Transverse colon (tissue), 4 donors: ENCODE measurements around the gene CES2. TPM values are rescaled to one million over a fixed set of nuclear protein-coding genes. Genes with fewer than 3 reads are reported as not detected.

Experiments used
- DNase-seq: peaks from one replicate; pipeline ENCODE4 v3.0.0-alpha.2; 2019
- H3K27ac ChIP-seq, 4 donors: fragments of 200-600 bp; sonication (generic); 2 replicates each; pipeline ENCODE4 v1.5.1; 2016 to 2018; ENCODE audit warnings: inconsistent platforms in 4 of 4
- H3K27me3 ChIP-seq: fragments of 200-600 bp; sonication (generic); 2 replicates; pipeline ENCODE4 v1.5.1; 2017; ENCODE audit warnings: inconsistent platforms
- H3K36me3 ChIP-seq, 4 donors: fragments of 200-600 bp; sonication (generic); 2 replicates each; pipeline ENCODE4 v1.5.1; 2017 to 2019; ENCODE audit warnings: inconsistent platforms in 4 of 4
- H3K4me1 ChIP-seq, 4 donors: fragments of 200-600 bp; sonication (generic); 2 replicates each; pipeline ENCODE4 v1.5.1; 2017 to 2020; ENCODE audit warnings: inconsistent platforms in 4 of 4
- H3K4me3 ChIP-seq, 4 donors: fragments of 200-600 bp; sonication (generic); 1 replicate in 1 of 4; 2 replicates in 3 of 4; pipeline versions ENCODE4 v1.5.1 to v1.6.1; 2017 to 2019; ENCODE audit warnings: inconsistent platforms in 4 of 4
- H3K9me3 ChIP-seq, 2 donors: fragments of 200-600 bp; sonication (generic); 2 replicates each; pipeline ENCODE4 v1.5.1; 2017 to 2019; ENCODE audit warnings: inconsistent platforms in 2 of 2
- CTCF ChIP-seq, 5 experiments: fragments of 200-600 bp in 3 of 5; fragments of 450-650 bp in 2 of 5; sonication (generic) in 3 of 5; IDR thresholded peaks; 1 replicate in 2 of 5; 2 replicates in 3 of 5; pipeline ENCODE4 v1.5.1; 2016 to 2017; ENCODE audit warnings: antibody characterized with exemption in 5 of 5, inconsistent platforms in 3 of 5, mild to moderate bottlenecking in 2 of 5, moderate library complexity in 1 of 5
- EP300 ChIP-seq: sonication (generic); formaldehyde crosslinking; IDR thresholded peaks from one replicate; pipeline ENCODE4 v1.6.1; 2017; ENCODE audit warnings: antibody characterized with exemption, low read depth
- POLR2A ChIP-seq: fragments of 450-650 bp; IDR thresholded peaks from one replicate; pipeline ENCODE4 v1.6.1; 2016; ENCODE audit warnings: antibody characterized with exemption, mild to moderate bottlenecking, moderate library complexity
- POLR2AphosphoS5 ChIP-seq, 3 donors: sonication (generic); formaldehyde crosslinking; IDR thresholded peaks; one replicate each; pipeline ENCODE4 v1.6.1; 2016; ENCODE audit warnings: antibody characterized with exemption in 3 of 3
- WGBS, 2 donors: methylation state at CpG; one replicate each; pipeline ENCODE4 v1.1.5; 2018; ENCODE audit warnings: low coverage in 1 of 2; 5-methylcytosine and 5-hydroxymethylcytosine counted together
- in situ Hi-C, 4 donors: fragments of 200-750 bp; cut with MboI; loops; one replicate each; pipeline versions ENCODE4 v1.15.0 to v1.15.1; 2017; ENCODE audit warnings: low sequenced_read_pairs in 3 of 4, low pct_ligation_motif_present in 1 of 4, low pct_unique_long_range_greater_than_20kb in 1 of 4
- intact Hi-C: fragments of 100-400 bp; cut with DNase I; formaldehyde crosslinking; loops from one replicate; pipeline ENCODE4 v1.15.1; 2023; ENCODE audit warnings: low total_unique reads
- total RNA-seq, 4 donors: library from RNA; depleted of rRNA; stranded (reverse); fragments of >200 nt; gene quantifications; one replicate each; pipeline ENCODE4 v1.1.0, GENCODE V29; 2016

CES2 gene
- total RNA-seq, 4 donors from 2014 or later, result 462 to 1,338 (median 921) TPM

GRCh38 chr16:66923247-66923731 is 12.0 kb upstream of the CES2 start:
- intact Hi-C loops, result no loop called here

GRCh38 chr16:66923866-66924265 is 11.4 kb upstream of the CES2 start:
- no peaks in the 10 kb centered on the region for H3K36me3 ChIP-seq

More at GRCh38 chr16:66923247-66923731, 12.0 kb upstream of the CES2 start:
- no peaks in the 10 kb centered on the region for H3K36me3 ChIP-seq
- no peak for DNase-seq
- no peaks in the 10 kb centered on the region for H3K9me3 ChIP-seq
- H3K4me1 ChIP-seq, result peaks cover 4 to 46% (median 32%) of the 10 kb centered on the region in 4 donors
- 33 to 58% methylated on average over 1 to 18 of the region's 18 CpGs for WGBS, 2 donors
- in situ Hi-C loops, result no loop called here
- H3K4me3 ChIP-seq, result peak overlapping the region in 1 of 4 donors; percentile 48
- peaks cover 16% of the 10 kb centered on the region for H3K27me3 ChIP-seq
- no peak for TF ChIP-seq POLR2A
- TF ChIP-seq POLR2AphosphoS5 (IDR thresholded peaks at IDR 0.05), result peak in 2 of 3 donors; percentile 17 to 32
- no peak for TF ChIP-seq CTCF (IDR thresholded peaks at IDR 0.05)
- H3K27ac ChIP-seq, result peak overlapping the region; percentile 59 to 84 (median 76)

GRCh38 chr16:66924527-66925321 is 10.6 kb upstream of the CES2 start:
- peak; percentile 42 to 68 (median 44) for TF ChIP-seq CTCF (IDR thresholded peaks at IDR 0.05)
- TF ChIP-seq POLR2A, result no peak
- no peak for TF ChIP-seq POLR2AphosphoS5 (IDR thresholded peaks at IDR 0.05)
- peak overlapping the region; percentile 29 to 55 (median 41) for H3K4me3 ChIP-seq
- H3K4me1 ChIP-seq, result peaks cover 4 to 38% (median 26%) of the 10 kb centered on the region in 4 donors
- in situ Hi-C loops (no loop called here), intact Hi-C loops (no loop called here)
- peak; percentile 67 for DNase-seq
- no peaks in the 10 kb centered on the region for H3K36me3 ChIP-seq
- H3K27me3 ChIP-seq, result peaks cover 16% of the 10 kb centered on the region
- peak overlapping the region; percentile 59 to 84 (median 76) for H3K27ac ChIP-seq
- no peaks in the 10 kb centered on the region for H3K9me3 ChIP-seq
- 14 to 48% methylated on average over 5 to 27 of the region's 72 CpGs for WGBS, 2 donors

More at GRCh38 chr16:66923866-66924265, 11.4 kb upstream of the CES2 start:
- 37% methylated on average over 3 of the region's 3 CpGs; no CpG with 5 or more reads in 1 of the 2 donors for WGBS, 2 donors
- Histone ChIP-seq H3K9me3 (no peaks in the 10 kb centered on the region), H3K27ac (peak overlapping the region; percentile 59 to 84 (median 76)), H3K4me1 (peaks cover 4 to 42% (median 29%) of the 10 kb centered on the region in 4 donors), H3K4me3 (peak overlapping the region in 1 of 4 donors; percentile 48), H3K27me3 (peaks cover 16% of the 10 kb centered on the region)
- intact Hi-C loops (no loop called here), in situ Hi-C loops (no loop called here)
- no peak for DNase-seq
- no peak for TF ChIP-seq CTCF (IDR thresholded peaks at IDR 0.05)
- TF ChIP-seq POLR2AphosphoS5 (IDR thresholded peaks at IDR 0.05), result no peak
- TF ChIP-seq POLR2A, result no peak
- no peak for TF ChIP-seq EP300

GRCh38 chr16:66925322-66925840 is 9.9 kb upstream of the CES2 start, which contains the start of gene RRAD:
RRAD (minus strand) TSS chr16:66925535; CDS start chr16:66925179, 356 bp downstream.
- peak; percentile 56 for DNase-seq

More at GRCh38 chr16:66925322-66925840, 9.9 kb upstream of the CES2 start, which contains the start of gene RRAD:
- TF ChIP-seq POLR2AphosphoS5 (IDR thresholded peaks at IDR 0.05), result peak; percentile 54 to 63 (median 57)
- no peak for TF ChIP-seq POLR2A
- in situ Hi-C loops, result no loop called here
- Histone ChIP-seq H3K36me3 (no peaks in the 10 kb centered on the region), H3K27me3 (peaks cover 16% of the 10 kb centered on the region), H3K4me3 (peak within 1 kb of the TSS; percentile 29 to 55 (median 41)), H3K27ac (peak within 1 kb of the TSS; percentile 59 to 84 (median 76)), H3K9me3 (no peaks in the 10 kb centered on the region), H3K4me1 (peaks cover 4 to 38% (median 26%) of the 10 kb centered on the region in 4 donors)
- intact Hi-C loops, result no loop called here
- WGBS, 2 donors, result 10% methylated on average over 26 of the region's 42 CpGs; no CpG with 5 or more reads in 1 of the 2 donors
